H1 (cell line): ENCODE results near the gene RIPK4. TPM values are rescaled to one million over a fixed set of nuclear protein-coding genes. Genes with fewer than 3 reads are reported as not detected.

ENCODE experiments used
- CTCF ChIA-PET: fragments of 300-600 bp; sonication (Branson Sonifier 250); formaldehyde crosslinking; loops from one replicate; lab custom pipeline; 2021; ENCODE audit not compliant: partially characterized antibody; lab: Charles Lee
- POLR2A ChIA-PET: fragments of 300-600 bp; sonication (Branson Sonifier 250); formaldehyde crosslinking; loops from one replicate; lab custom pipeline; 2021; ENCODE audit warnings: inconsistent platforms; ENCODE audit not compliant: partially characterized antibody; lab: Charles Lee
- DNase-seq, 2 experiments: peaks; one replicate each; pipeline versions ENCODE4 v3.0.0 to v3.0.0-alpha.2; 2010 to 2022; ENCODE audit warnings: low spot score in 2 of 2, low read depth in 1 of 2, mixed read lengths in 1 of 2
- FAIRE-seq: peaks from 2 replicates; lab custom pipeline; 2011; peaks lifted over from hg19 to GRCh38; lab: Jason Lieb, UNC
- H2AFZ ChIP-seq: 2 replicates; pipeline ENCODE4 v1.8.1; 2012; ENCODE audit warnings: low read length, inconsistent platforms
- H2AK5ac ChIP-seq: 2 replicates; pipeline ENCODE4 v1.6.1; 2013; ENCODE audit warnings: low read depth, low read length
- H2BK120ac ChIP-seq: replicated peaks from 2 replicates; pipeline ENCODE3; 2013; ENCODE audit warnings: low read depth, low read length, inconsistent platforms
- H2BK12ac ChIP-seq: 2 replicates; pipeline ENCODE4 v1.6.1; 2013; ENCODE audit warnings: low read depth, low read length
- H2BK15ac ChIP-seq: 2 replicates; pipeline ENCODE4 v1.6.1; 2013; ENCODE audit warnings: low read length
- H2BK20ac ChIP-seq: 2 replicates; pipeline ENCODE4 v1.6.1; 2013; ENCODE audit warnings: low read length
- H2BK5ac ChIP-seq: 2 replicates; pipeline ENCODE4 v1.6.1; 2013; ENCODE audit warnings: low read depth, low read length
- H3K14ac ChIP-seq: 2 replicates; pipeline ENCODE4 v1.6.1; 2013; ENCODE audit warnings: inconsistent platforms; ENCODE audit not compliant: insufficient read length
- H3K18ac ChIP-seq: 2 replicates; pipeline ENCODE4 v1.6.1; 2013; ENCODE audit warnings: low read length; ENCODE audit errors: extremely low read depth
- H3K23ac ChIP-seq: 2 replicates; pipeline ENCODE4 v1.6.1; 2013; ENCODE audit warnings: inconsistent platforms; ENCODE audit not compliant: insufficient read length
- H3K23me2 ChIP-seq: 2 replicates; pipeline ENCODE4 v1.6.1; 2013; ENCODE audit warnings: low read depth, low read length
- H3K27ac ChIP-seq: 2 replicates; pipeline ENCODE4 v1.6.1; 2011; ENCODE audit warnings: low read depth, low read length, inconsistent platforms
- H3K27me3 ChIP-seq, 4 experiments: replicated peaks in 1 of 4; 1 replicate in 1 of 4; 2 replicates in 3 of 4; pipeline versions ENCODE4 v1.6.1 to v1.8.1; 2011 to 2013; ENCODE audit warnings: low read length in 3 of 4, mild to moderate bottlenecking in 3 of 4, inconsistent platforms in 2 of 4, mixed read lengths in 2 of 4, moderate library complexity in 1 of 4; ENCODE audit not compliant: control insufficient read depth in 3 of 4, insufficient read depth in 3 of 4; ENCODE audit errors: extremely low read depth in 1 of 4
- H3K36me3 ChIP-seq, 4 experiments: 2 replicates each; pipeline versions ENCODE4 v1.6.1 to v1.8.1; 2011 to 2013; ENCODE audit warnings: mild to moderate bottlenecking in 4 of 4, low read length in 3 of 4, moderate library complexity in 2 of 4, control low read depth in 1 of 4, inconsistent platforms in 1 of 4; ENCODE audit not compliant: insufficient read depth in 4 of 4, control insufficient read depth in 2 of 4
- H3K4ac ChIP-seq: replicated peaks from 2 replicates; pipeline ENCODE3; 2013; ENCODE audit warnings: low read length, low read depth, mixed read lengths, inconsistent platforms; ENCODE audit not compliant: insufficient read length
- H3K4me1 ChIP-seq, 4 experiments: replicated peaks in 1 of 4; 1 replicate in 1 of 4; 2 replicates in 3 of 4; pipeline versions ENCODE4 v1.6.1 to v1.8.1; 2011 to 2013; ENCODE audit warnings: low read length in 3 of 4, inconsistent platforms in 2 of 4, mixed read lengths in 1 of 4; ENCODE audit not compliant: insufficient read depth in 4 of 4, control insufficient read depth in 3 of 4
- H3K4me2 ChIP-seq, 2 experiments: 2 replicates each; pipeline versions ENCODE4 v1.6.1 to v1.8.1; 2011 to 2013; ENCODE audit warnings: low read depth in 2 of 2, low read length in 2 of 2, control low read depth in 1 of 2, inconsistent platforms in 1 of 2, mild to moderate bottlenecking in 1 of 2; ENCODE audit not compliant: insufficient read depth in 1 of 2
- H3K4me3 ChIP-seq, 4 experiments: fragments of 200-600, 300-600 bp in 1 of 4; sonication (generic), shearing (Covaris generic), sonication (Bioruptor Twin) in 1 of 4; 2 replicates each; pipeline versions ENCODE4 v1.5.1 to v1.8.1; 2011 to 2016; ENCODE audit warnings: low read length in 4 of 4, low read depth in 3 of 4, control low read depth in 2 of 4, inconsistent platforms in 2 of 4, mild to moderate bottlenecking in 2 of 4, mixed read lengths in 1 of 4, moderate library complexity in 1 of 4; ENCODE audit not compliant: insufficient read depth in 2 of 4; ENCODE audit errors: extremely low read depth in 1 of 4
- H3K56ac ChIP-seq: replicated peaks from 2 replicates; pipeline ENCODE3; 2013; ENCODE audit warnings: low read depth, mild to moderate bottlenecking, mixed read lengths, low read length, inconsistent platforms; ENCODE audit not compliant: insufficient read length
- H3K79me1 ChIP-seq: 2 replicates; pipeline ENCODE4 v1.6.1; 2013; ENCODE audit warnings: low read depth, low read length, control low read depth
- H3K79me2 ChIP-seq, 2 experiments: 2 replicates each; pipeline versions ENCODE4 v1.6.1 to v1.8.1; 2012 to 2013; ENCODE audit warnings: low read length in 2 of 2, mild to moderate bottlenecking in 2 of 2, inconsistent platforms in 1 of 2; ENCODE audit not compliant: insufficient read depth in 2 of 2, control insufficient read depth in 1 of 2
- H3K9ac ChIP-seq, 4 experiments: replicated peaks in 1 of 4; 1 replicate in 1 of 4; 2 replicates in 3 of 4; pipeline versions ENCODE4 v1.6.1 to v1.8.1; 2011 to 2013; ENCODE audit warnings: low read depth in 3 of 4, low read length in 3 of 4, control low read depth in 2 of 4, mild to moderate bottlenecking in 2 of 4, moderate library complexity in 2 of 4, inconsistent platforms in 1 of 4; ENCODE audit errors: extremely low read depth in 1 of 4
- H3K9me3 ChIP-seq, 2 experiments: 2 replicates each; pipeline versions ENCODE4 v1.6.1 to v1.8.1; 2012 to 2013; ENCODE audit warnings: mild to moderate bottlenecking in 2 of 2, moderate library complexity in 2 of 2, control low read depth in 1 of 2, inconsistent platforms in 1 of 2, low read depth in 1 of 2, low read length in 1 of 2, mixed read lengths in 1 of 2; ENCODE audit not compliant: insufficient read depth in 2 of 2
- H4K20me1 ChIP-seq, 2 experiments: replicated peaks in 1 of 2; 2 replicates each; pipeline versions ENCODE3 to v1.8.1; 2011 to 2013; ENCODE audit warnings: inconsistent platforms in 2 of 2, low read length in 2 of 2, mild to moderate bottlenecking in 1 of 2; ENCODE audit not compliant: insufficient read depth in 2 of 2, control insufficient read depth in 1 of 2
- H4K5ac ChIP-seq: 2 replicates; pipeline ENCODE4 v1.6.1; 2013; ENCODE audit warnings: low read length, low read depth, mixed read lengths, inconsistent platforms; ENCODE audit not compliant: insufficient read length
- H4K8ac ChIP-seq: 2 replicates; pipeline ENCODE4 v1.8.0; 2013; ENCODE audit warnings: mild to moderate bottlenecking, moderate library complexity, low read length, inconsistent platforms; ENCODE audit not compliant: insufficient read depth; ENCODE audit errors: extremely low read depth
- H4K91ac ChIP-seq: replicated peaks from 2 replicates; pipeline ENCODE3; 2013; ENCODE audit warnings: low read length, mixed read lengths, inconsistent platforms; ENCODE audit not compliant: insufficient read length
- BRCA1 ChIP-seq: IDR thresholded peaks from 2 replicates; pipeline ENCODE4 v1.6.1; 2012; ENCODE audit warnings: low read depth, low read length, improper control_type of control experiment
- CEBPB ChIP-seq: IDR thresholded peaks from 2 replicates; pipeline ENCODE4 v1.6.1; 2012; ENCODE audit warnings: low read depth, low read length
- MAFK ChIP-seq: IDR thresholded peaks from 2 replicates; pipeline ENCODE4 v1.6.1; 2012; ENCODE audit warnings: low read depth, mild to moderate bottlenecking, improper control_type of control experiment, low read length
- RAD21 ChIP-seq, 2 experiments: IDR thresholded peaks in 1 of 2; conservative IDR thresholded peaks in 1 of 2; 2 replicates each; pipeline ENCODE4 v1.6.1; 2011; ENCODE audit warnings: low read depth in 2 of 2, low read length in 2 of 2, improper control_type of control experiment in 1 of 2, inconsistent platforms in 1 of 2, mild to moderate bottlenecking in 1 of 2, moderate library complexity in 1 of 2
- SAP30 ChIP-seq: fragments of 300-600 bp; sonication (generic); IDR thresholded peaks from 2 replicates; pipeline ENCODE4 v1.7.1; 2012; ENCODE audit warnings: low read length, moderate library complexity, mild to moderate bottlenecking, inconsistent platforms; ENCODE audit not compliant: insufficient read depth, insufficient replicate concordance
- SIRT6 ChIP-seq: IDR thresholded peaks from one replicate; pipeline ENCODE4 v1.7.1; 2012; ENCODE audit warnings: low read length, inconsistent platforms
- SUZ12 ChIP-seq: fragments of 200-600 bp; sonication (generic); IDR thresholded peaks from 2 replicates; pipeline ENCODE4 v1.6.1; 2012; ENCODE audit warnings: mild to moderate bottlenecking, inconsistent platforms, low read length, moderate library complexity, mixed read lengths
- WGBS, 2 experiments: shearing (Covaris generic) in 1 of 2; methylation state at CpG; one replicate each; pipeline versions ENCODE4 v1.1.6 to v1.1.7; 2013 to 2015; ENCODE audit warnings: low lambda C conversion rate in 2 of 2, mixed read lengths in 2 of 2, inconsistent platforms in 1 of 2, low coverage in 1 of 2, missing lambda C conversion rate in 1 of 2; ENCODE audit not compliant: insufficient replicate concordance in 2 of 2, insufficient coverage in 1 of 2, insufficient read length in 1 of 2; ENCODE audit errors: extremely low coverage in 1 of 2, missing lambda C conversion rate in 1 of 2; 5-methylcytosine and 5-hydroxymethylcytosine counted together
- polyA plus RNA-seq, 7 experiments: library from polyadenylated mRNA; depleted of rRNA in 3 of 7; stranded (reverse) in 5 of 7; unstranded in 2 of 7; fragments of >200 nt in 5 of 7; fragments of 200-250 nt in 2 of 7; gene quantifications; 1 replicate in 5 of 7; 2 replicates in 1 of 7; 4 replicates in 1 of 7; pipeline versions ENCODE4 v1.2.1 to v1.2.3, GENCODE V29; 2011 to 2013; ENCODE audit warnings: missing spikeins in 2 of 7, mixed read lengths in 2 of 7
- total RNA-seq: library from RNA; stranded (reverse); fragmentation: NEBNext Ultra II Directional; extraction: Animal tissue kit (Norgen Biotek cat#: 25700); gene quantifications from 2 replicates; pipeline ENCODE4 v1.2.1, GENCODE V29; 2021

Gene RIPK4
- total and polyA plus RNA-seq, 2 of the 8 experiments (the other 6 are each of a cell fraction or from before 2014, with no cell fraction given): 2.7 to 5.6 TPM

GRCh38 chr21:41751611-41752011 lies 15.2 kb downstream of the RIPK4 start:
- no peak overlapping the region for H3K23ac ChIP-seq
- H3K4me3 ChIP-seq: no peak overlapping the region
- H2AFZ ChIP-seq: no peak overlapping the region
- H3K9me3 ChIP-seq: no peaks in the 10 kb centered on the region
- TF ChIP-seq CEBPB (0 out of 2 replicates have a peak, but pooled peaks have one; percentile 32), RAD21 (IDR thresholded peaks at IDR 0.05 in 1 of 2, conservative IDR thresholded peaks at IDR 0.05 in 1 of 2; ENCODE audit: low read depth in 2 of 2, low read length in 2 of 2) (no peak), SAP30 (no peak), MAFK (no peak), BRCA1 (no peak), SUZ12 (no peak), SIRT6 (no peak)
- H2AK5ac ChIP-seq: no peak overlapping the region
- H2BK15ac ChIP-seq: no peak overlapping the region
- H3K79me1 ChIP-seq: peaks cover 2% of the 10 kb centered on the region; the same call in 1 of the 2 replicates
- H4K91ac ChIP-seq: no peak overlapping the region
- no peaks in the 10 kb centered on the region; a peak in 2 of 7 replicates for H3K27me3 ChIP-seq
- no peak overlapping the region for H3K9ac ChIP-seq
- no peak overlapping the region for H3K4me2 ChIP-seq
- 0 out of 2 replicates have a peak overlapping the region, but pooled peaks have one; percentile 21 for H3K18ac ChIP-seq
- peaks cover 4 to 17% of the 10 kb centered on the region in 2 experiments for H4K20me1 ChIP-seq
- no peak overlapping the region for H3K27ac ChIP-seq
- H3K36me3 ChIP-seq: peaks cover 0 to 3% (median 1%) of the 10 kb centered on the region in 4 experiments; a peak in 3 of 8 replicates
- DNase-seq: no peak
- H3K14ac ChIP-seq: no peak overlapping the region
- H3K79me2 ChIP-seq: no peaks in the 10 kb centered on the region
- no peak overlapping the region for H3K4ac ChIP-seq
- H2BK12ac ChIP-seq: no peak overlapping the region
- no peak for FAIRE-seq
- no peak overlapping the region for H4K5ac ChIP-seq
- POLR2A ChIA-PET: interaction anchor here (4.2 kb wide), 1 partner anchor 11 kb away, joined by 23 read pairs; no protein-coding TSS in a partner anchor
- no peak overlapping the region for H3K56ac ChIP-seq
- no peak overlapping the region for H2BK5ac ChIP-seq
- no peak overlapping the region for H2BK120ac ChIP-seq
- no peak overlapping the region for H2BK20ac ChIP-seq
- CTCF ChIA-PET: interaction anchor here (0.6 to 13.4 kb wide), 9 partner anchors 7 to 330 kb away, joined by 3 to 118 read pairs (median 6); no protein-coding TSS in a partner anchor
- H3K23me2 ChIP-seq: no peaks in the 10 kb centered on the region
- no peak overlapping the region for H4K8ac ChIP-seq
- peaks cover 9 to 36% (median 22%) of the 10 kb centered on the region in 4 experiments for H3K4me1 ChIP-seq
- 79% methylated on average over 12 of the region's 12 CpGs; no CpG with 5 or more reads in 1 of the 2 experiments for WGBS, 2 experiments
